GM13977 (cell line): ENCODE measurements around the gene DGKQ.

Experiments
- DNase-seq: peaks from one replicate; pipeline ENCODE4 v3.0.0; 2012; ENCODE audit warnings: low spot score
- in situ Hi-C: fragments of 300-500 bp; cut with MboI; formaldehyde crosslinking; loops from one replicate; pipeline ENCODE4 v1.12.0; 2022; ENCODE audit warnings: low sequenced_read_pairs, low pct_unique_long_range_greater_than_20kb, mixed read lengths, inconsistent platforms; ENCODE audit not compliant: unreplicated experiment
- TF ChIP-seq, protein P1 (sequence below): IDR thresholded peaks from 2 replicates; pipeline ENCODE4 v1.5.1; 2012; ENCODE audit warnings: mild to moderate bottlenecking, control low read depth; ENCODE audit not compliant: insufficient read depth; ENCODE audit errors: extremely low read depth, missing control alignments

The DGKQ gene

GRCh38 chr4:1009542-1010394 is 36.4 kb upstream of the DGKQ start:
- in situ Hi-C loops = no loop called here
- peak; percentile 94 for DNase-seq
- TF ChIP-seq, protein P1, sequence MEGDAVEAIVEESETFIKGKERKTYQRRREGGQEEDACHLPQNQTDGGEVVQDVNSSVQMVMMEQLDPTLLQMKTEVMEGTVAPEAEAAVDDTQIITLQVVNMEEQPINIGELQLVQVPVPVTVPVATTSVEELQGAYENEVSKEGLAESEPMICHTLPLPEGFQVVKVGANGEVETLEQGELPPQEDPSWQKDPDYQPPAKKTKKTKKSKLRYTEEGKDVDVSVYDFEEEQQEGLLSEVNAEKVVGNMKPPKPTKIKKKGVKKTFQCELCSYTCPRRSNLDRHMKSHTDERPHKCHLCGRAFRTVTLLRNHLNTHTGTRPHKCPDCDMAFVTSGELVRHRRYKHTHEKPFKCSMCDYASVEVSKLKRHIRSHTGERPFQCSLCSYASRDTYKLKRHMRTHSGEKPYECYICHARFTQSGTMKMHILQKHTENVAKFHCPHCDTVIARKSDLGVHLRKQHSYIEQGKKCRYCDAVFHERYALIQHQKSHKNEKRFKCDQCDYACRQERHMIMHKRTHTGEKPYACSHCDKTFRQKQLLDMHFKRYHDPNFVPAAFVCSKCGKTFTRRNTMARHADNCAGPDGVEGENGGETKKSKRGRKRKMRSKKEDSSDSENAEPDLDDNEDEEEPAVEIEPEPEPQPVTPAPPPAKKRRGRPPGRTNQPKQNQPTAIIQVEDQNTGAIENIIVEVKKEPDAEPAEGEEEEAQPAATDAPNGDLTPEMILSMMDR = peak; percentile 26

DNA sequence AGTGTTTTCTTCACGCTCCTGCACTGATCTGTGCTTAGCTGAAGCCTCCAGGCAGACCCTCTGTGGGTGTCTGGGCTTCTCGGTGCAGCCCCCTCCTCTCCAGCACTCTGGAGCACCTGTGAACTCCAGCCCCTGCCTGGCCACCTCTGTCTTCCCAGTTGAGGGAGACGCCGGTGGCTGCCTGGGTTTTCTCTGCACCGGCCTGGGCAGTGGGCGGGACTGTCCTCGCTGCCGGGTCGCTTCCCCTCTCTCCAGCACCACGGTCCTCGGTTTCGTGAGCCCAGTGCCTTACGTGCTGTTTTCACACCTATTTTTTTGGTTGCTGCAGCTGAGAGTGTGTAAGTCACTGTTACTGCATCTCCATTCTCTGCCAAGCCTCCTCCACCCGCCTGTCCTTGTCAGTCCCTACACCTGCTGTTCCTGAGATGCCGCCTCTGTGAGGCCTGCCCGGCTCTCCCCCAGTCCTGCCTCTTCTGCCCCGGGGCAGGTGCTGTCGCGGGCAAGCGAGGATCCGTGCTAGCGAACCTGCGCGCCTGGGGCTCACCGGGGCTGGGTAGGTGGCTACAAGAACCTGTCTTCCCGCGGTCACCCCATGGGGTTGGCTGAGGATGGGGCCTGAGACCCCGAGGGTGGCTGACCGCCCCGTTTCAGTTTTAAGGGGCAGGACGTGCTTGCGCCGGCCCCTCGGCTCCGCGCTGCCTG is 35.6 kb upstream of the DGKQ start:
- TF ChIP-seq, protein P1 = no peak
- in situ Hi-C loops = no loop called here
- DNase-seq = no peak

GRCh38 chr4:1006856-1007255 is 33.5 kb upstream of the DGKQ start:
- no peak for DNase-seq
- TF ChIP-seq, protein P1 = no peak
- in situ Hi-C loops = no loop called here

- no peak for DNase-seq
- in situ Hi-C loops = no loop called here
- TF ChIP-seq, protein P1 = no peak
Observed at GRCh38 chr4:1004557-1005485, 31.5 kb upstream of the DGKQ start.

DNA sequence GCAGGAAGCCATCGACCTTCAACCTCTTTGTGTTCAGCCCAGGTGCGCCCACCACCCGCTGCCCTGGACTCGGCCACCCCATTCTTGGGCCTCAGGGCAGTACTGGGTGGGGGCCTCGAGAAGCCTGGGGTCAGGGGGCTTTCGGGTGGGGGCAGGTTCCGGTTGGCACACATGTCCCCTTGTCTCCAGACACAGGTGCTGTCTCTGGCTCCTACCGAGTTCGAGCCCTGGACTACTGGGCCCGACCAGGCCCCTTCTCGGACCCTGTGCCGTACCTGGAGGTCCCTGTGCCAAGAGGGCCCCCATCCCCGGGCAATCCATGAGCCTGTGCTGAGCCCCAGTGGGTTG is 30.7 kb upstream of the DGKQ start:
- no peak for DNase-seq
- in situ Hi-C loops = no loop called here
- TF ChIP-seq, protein P1 = no peak
